HG02623 (cell line): ENCODE results near the gene SLC7A11.
A peak's percentile ranks its signal among the peaks of the same experiment; 100 is the strongest.
"Not testable (repeated sequence)": the region's sequence is repeated elsewhere in the genome, so short reads cannot be mapped to it uniquely, and the experiment has no call there.

Source experiments
- ATAC-seq: cut with Tn5 transposase; IDR thresholded peaks from one replicate; pipeline ENCODE4 v1.9.1; 2021; ENCODE audit warnings: moderate library complexity; ENCODE audit not compliant: unreplicated experiment

Gene SLC7A11

GRCh38 chr4:138210576-138210975, 31.6 kb downstream of the SLC7A11 start:
- not testable (repeated sequence) for ATAC-seq

- no peak for ATAC-seq
Observed at GRCh38 chr4:138209094-138209493, 33.1 kb downstream of the SLC7A11 start.

- ATAC-seq = no peak
Observed at GRCh38 chr4:138205531-138206233, 36.5 kb downstream of the SLC7A11 start.

GRCh38 chr4:138204507-138204906, 37.6 kb downstream of the SLC7A11 start:
- ATAC-seq = no peak

- ATAC-seq = no peak
Observed at GRCh38 chr4:138202686-138203085, 39.5 kb downstream of the SLC7A11 start.

- peak; percentile 45 for ATAC-seq
Observed at GRCh38 chr4:138200236-138200590, 41.9 kb downstream of the SLC7A11 start.

- ATAC-seq = peak; percentile 64
Observed at GRCh38 chr4:138199568-138200235, 42.4 kb downstream of the SLC7A11 start.

GRCh38 chr4:138196153-138196552, 46.0 kb downstream of the SLC7A11 start:
- no peak for ATAC-seq

- ATAC-seq = no peak
Observed at GRCh38 chr4:138193963-138194362, 48.2 kb downstream of the SLC7A11 start.

GRCh38 chr4:138192113-138192512, 50.0 kb downstream of the SLC7A11 start:
- no peak for ATAC-seq

- ATAC-seq = peak; percentile 98
Observed at GRCh38 chr4:138190452-138190858, 51.7 kb downstream of the SLC7A11 start.

GRCh38 chr4:138189206-138189605, 52.9 kb downstream of the SLC7A11 start:
- no peak for ATAC-seq

- ATAC-seq = no peak
Observed at GRCh38 chr4:138188406-138189084, 53.6 kb downstream of the SLC7A11 start.

GRCh38 chr4:138185859-138186645, 56.1 kb downstream of the SLC7A11 start:
- ATAC-seq = no peak

- no peak for ATAC-seq
Observed at GRCh38 chr4:138184886-138185285, 57.3 kb downstream of the SLC7A11 start.

- no peak for ATAC-seq
Observed at GRCh38 chr4:138182838-138183426, 59.2 kb downstream of the SLC7A11 start.

- ATAC-seq = no peak
Observed at GRCh38 chr4:138181287-138181686, 60.9 kb downstream of the SLC7A11 start.

GRCh38 chr4:138178566-138178965, 63.6 kb downstream of the SLC7A11 start:
- ATAC-seq = no peak

- peak; percentile 70 for ATAC-seq
Observed at GRCh38 chr4:138177278-138177968, 64.7 kb downstream of the SLC7A11 start.
